DMS53 treated with DMSO at 0.1 percent for 48 hours (cell line): ENCODE results near the gene TMEM53.

ENCODE experiments used
- DNase-seq: peaks from one replicate; lab custom pipeline; 2025; ENCODE audit not compliant: unreplicated experiment; lab: John Stamatoyannopoulos, UW

The TMEM53 gene

GRCh38 chr1:44606701-44607281, 67.5 kb downstream of the TMEM53 start:
- no peak for DNase-seq

DNA sequence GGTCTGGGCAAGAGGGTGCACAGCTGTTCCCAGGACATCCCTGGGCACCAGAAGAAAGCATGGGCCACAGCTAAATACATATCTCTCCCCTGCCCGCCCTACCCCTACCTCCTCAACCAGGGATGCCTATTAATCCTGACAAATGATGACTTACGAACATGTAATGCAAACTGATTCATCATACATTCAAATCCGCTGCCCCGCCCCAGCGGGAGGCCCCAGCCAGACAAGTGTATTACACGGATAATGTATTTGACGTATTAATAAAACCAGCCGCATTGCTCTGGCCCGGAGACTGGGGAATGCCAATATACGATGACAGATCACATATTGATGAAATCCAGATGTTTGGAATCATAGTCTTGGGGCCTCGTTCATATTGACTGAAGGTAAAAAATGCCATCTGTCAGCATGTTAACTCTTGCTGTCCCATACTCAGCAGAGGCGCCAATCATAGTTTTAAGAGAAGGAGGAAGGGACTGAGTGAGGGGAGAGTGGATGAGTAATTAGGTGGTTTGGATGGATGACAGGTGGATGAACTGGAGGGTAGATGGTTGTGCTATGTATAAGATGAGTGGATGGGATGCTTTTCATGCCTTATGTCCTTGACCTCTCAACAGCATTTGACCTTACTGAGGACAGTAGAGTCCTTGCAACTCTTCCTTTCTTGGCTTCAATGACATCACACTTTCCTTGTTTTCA, 68.2 kb downstream of the TMEM53 start:
- no peak for DNase-seq

- DNase-seq: no peak
These were observed 69.9 kb downstream of the TMEM53 start for GRCh38 chr1:44604157-44604955.

- DNase-seq: no peak
These were observed 70.6 kb downstream of the TMEM53 start for GRCh38 chr1:44603718-44604117.
